Measurements from ENCODE around the gene ATG4A. TPM values are rescaled to one million over a fixed set of nuclear protein-coding genes. Genes with fewer than 3 reads are reported as not detected.

The ATG4A gene
- total RNA-seq, 1 donor from 2014 or later, result 11.7 TPM

DNA sequence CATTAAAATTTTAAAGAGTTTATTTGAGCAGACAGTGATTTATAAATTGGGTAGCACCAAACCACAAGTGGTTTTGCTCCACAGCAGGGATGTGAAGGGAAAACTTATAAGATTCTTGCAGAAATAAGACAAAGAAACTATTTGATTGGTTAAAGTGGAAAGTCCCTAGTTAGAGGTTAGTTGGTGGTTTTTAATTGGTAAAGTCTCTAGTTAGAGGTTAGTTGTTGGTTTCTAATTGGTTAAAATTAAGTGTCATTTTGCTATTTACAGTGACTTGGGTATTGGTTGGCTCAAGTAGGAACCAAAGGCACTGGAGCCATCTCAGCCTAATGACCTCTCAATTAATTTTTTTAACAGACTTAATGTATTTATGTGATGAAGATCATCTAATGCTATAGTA is 23.0 kb downstream of the ATG4A start:
- H3K9me3 Mint-ChIP-seq (ENCODE audit: unreplicated experiment), result no peaks in the 10 kb centered on the region
- H3K4me3 Mint-ChIP-seq (ENCODE audit: unreplicated experiment), result no peak overlapping the region
- H3K36me3 Mint-ChIP-seq (ENCODE audit: unreplicated experiment), result no peaks in the 10 kb centered on the region
- DNase-seq, result no peak
- TF ChIP-seq, protein P1, sequence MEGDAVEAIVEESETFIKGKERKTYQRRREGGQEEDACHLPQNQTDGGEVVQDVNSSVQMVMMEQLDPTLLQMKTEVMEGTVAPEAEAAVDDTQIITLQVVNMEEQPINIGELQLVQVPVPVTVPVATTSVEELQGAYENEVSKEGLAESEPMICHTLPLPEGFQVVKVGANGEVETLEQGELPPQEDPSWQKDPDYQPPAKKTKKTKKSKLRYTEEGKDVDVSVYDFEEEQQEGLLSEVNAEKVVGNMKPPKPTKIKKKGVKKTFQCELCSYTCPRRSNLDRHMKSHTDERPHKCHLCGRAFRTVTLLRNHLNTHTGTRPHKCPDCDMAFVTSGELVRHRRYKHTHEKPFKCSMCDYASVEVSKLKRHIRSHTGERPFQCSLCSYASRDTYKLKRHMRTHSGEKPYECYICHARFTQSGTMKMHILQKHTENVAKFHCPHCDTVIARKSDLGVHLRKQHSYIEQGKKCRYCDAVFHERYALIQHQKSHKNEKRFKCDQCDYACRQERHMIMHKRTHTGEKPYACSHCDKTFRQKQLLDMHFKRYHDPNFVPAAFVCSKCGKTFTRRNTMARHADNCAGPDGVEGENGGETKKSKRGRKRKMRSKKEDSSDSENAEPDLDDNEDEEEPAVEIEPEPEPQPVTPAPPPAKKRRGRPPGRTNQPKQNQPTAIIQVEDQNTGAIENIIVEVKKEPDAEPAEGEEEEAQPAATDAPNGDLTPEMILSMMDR (IDR thresholded peaks at IDR 0.05; ENCODE audit: partially characterized antibody, unreplicated experiment), result no peak
- H3K27me3 Mint-ChIP-seq (ENCODE audit: unreplicated experiment), result no peaks in the 10 kb centered on the region
- H3K4me1 Mint-ChIP-seq (ENCODE audit: low read depth, unreplicated experiment), result no peaks in the 10 kb centered on the region
- H3K27ac Mint-ChIP-seq (ENCODE audit: unreplicated experiment), result no peak overlapping the region

DNA sequence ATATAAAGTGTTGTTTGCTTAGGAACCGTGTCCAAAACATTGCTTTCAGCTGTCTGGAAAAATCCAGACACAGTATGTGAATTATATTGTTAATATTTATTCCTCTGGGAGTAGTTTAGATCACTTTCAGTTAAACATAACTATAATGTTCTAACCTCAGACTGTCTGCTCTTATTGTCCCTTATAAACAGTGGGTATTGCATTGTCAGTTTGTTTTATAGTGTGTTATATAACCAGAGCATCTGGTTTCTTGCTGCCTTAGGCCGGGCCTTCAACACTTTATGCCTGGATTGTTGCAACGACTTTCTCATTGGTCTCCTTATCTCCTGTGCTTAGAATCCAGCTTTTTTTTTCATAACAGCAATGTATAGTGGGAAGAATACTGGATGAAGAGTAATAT is 26.4 kb downstream of the ATG4A start:
- DNase-seq, result no peak
- TF ChIP-seq, protein P1 (IDR thresholded peaks at IDR 0.05; ENCODE audit: partially characterized antibody, unreplicated experiment), result no peak
- no peak overlapping the region for H3K27ac Mint-ChIP-seq (ENCODE audit: unreplicated experiment)
- H3K9me3 Mint-ChIP-seq (ENCODE audit: unreplicated experiment), result no peaks in the 10 kb centered on the region
- no peaks in the 10 kb centered on the region for H3K36me3 Mint-ChIP-seq (ENCODE audit: unreplicated experiment)
- H3K4me1 Mint-ChIP-seq (ENCODE audit: low read depth, unreplicated experiment), result no peaks in the 10 kb centered on the region
- H3K27me3 Mint-ChIP-seq (ENCODE audit: unreplicated experiment), result no peaks in the 10 kb centered on the region
- H3K4me3 Mint-ChIP-seq (ENCODE audit: unreplicated experiment), result no peak overlapping the region

DNA sequence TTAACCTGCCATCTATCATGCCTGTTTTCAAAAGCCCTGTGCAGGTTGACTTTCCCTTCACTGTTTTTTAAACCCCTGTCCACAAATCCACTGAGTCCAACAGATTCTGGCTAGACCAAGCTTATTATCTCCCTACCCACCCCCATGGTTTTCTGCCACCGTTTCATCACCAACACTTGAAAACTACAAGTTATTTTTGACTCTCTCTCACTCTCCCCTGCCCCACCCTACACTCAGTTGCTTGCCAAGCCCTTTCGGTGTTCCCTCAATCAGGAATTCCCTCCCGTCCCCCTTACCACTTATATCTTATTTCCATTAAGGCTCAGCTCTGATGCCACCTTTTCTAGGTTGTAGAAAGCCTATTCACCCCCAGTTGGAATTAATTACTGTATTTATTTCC is 29.7 kb downstream of the ATG4A start:
- Mint-ChIP-seq H3K9me3 (ENCODE audit: unreplicated experiment) (no peaks in the 10 kb centered on the region), H3K36me3 (ENCODE audit: unreplicated experiment) (no peaks in the 10 kb centered on the region), H3K27me3 (ENCODE audit: unreplicated experiment) (no peaks in the 10 kb centered on the region), H3K27ac (ENCODE audit: unreplicated experiment) (no peak overlapping the region), H3K4me1 (ENCODE audit: low read depth, unreplicated experiment) (no peaks in the 10 kb centered on the region), H3K4me3 (ENCODE audit: unreplicated experiment) (no peak overlapping the region)
- TF ChIP-seq, protein P1 (IDR thresholded peaks at IDR 0.05; ENCODE audit: partially characterized antibody, unreplicated experiment), result no peak
- no peak for DNase-seq

DNA sequence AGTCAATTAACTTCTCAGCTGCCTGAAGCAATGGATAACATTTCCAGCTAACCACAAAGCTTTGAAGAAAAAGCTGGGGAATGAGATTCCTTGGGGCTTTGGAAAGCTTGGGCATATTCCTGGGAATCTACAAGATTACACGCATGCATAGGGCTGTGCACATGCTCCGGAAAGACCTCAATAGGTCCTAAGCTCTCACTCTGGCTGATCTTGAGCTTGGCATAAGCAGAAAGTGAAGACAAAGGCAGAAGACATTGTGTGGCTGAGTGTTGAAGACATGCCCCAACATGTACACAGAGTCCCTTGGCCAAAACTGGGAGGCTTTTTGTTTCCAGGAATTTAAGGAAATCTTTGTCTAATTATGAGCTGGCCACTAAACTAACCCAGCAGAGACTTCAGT is 31.2 kb downstream of the ATG4A start:
- Mint-ChIP-seq H3K36me3 (ENCODE audit: unreplicated experiment) (no peaks in the 10 kb centered on the region), H3K4me3 (ENCODE audit: unreplicated experiment) (no peak overlapping the region), H3K27me3 (ENCODE audit: unreplicated experiment) (no peaks in the 10 kb centered on the region), H3K4me1 (ENCODE audit: low read depth, unreplicated experiment) (no peaks in the 10 kb centered on the region), H3K9me3 (ENCODE audit: unreplicated experiment) (no peaks in the 10 kb centered on the region), H3K27ac (ENCODE audit: unreplicated experiment) (no peak overlapping the region)
- TF ChIP-seq, protein P1 (IDR thresholded peaks at IDR 0.05; ENCODE audit: partially characterized antibody, unreplicated experiment), result no peak
- no peak for DNase-seq

DNA sequence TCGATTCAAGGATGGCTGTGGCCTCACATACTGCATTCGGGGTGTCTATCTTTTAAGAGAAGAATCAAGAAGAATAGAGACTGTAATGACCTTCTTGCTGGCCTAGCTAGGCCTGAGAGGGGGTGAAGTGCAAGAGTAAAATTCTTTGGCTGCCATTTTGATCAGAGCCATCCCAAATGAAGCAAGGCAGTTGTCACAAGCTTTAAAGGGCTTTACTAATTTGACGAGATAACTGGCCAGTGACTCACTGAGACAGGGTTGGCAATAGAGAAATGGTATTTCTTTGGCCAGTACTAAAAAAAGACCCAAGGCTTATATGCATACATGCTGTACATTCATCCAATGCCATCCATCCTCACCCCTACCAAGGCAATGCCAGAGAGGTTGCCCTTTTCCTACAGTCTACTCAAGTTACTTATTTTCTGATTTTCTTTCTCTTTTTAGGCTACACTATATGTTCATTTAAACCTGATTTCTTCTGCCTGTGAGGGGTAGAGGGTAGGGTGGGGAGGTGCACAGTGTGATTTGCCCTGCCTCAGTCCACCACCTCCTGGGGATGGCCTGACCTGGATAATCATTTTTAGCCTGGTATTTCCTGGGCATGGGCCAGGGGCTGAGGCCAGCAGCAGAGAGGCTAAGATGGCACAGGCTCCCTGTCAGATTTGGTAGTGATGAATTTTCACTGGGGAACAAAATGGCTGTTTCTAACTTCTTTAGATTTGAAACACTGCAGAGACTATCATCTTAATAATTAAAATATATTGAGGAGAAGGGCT is 32.2 kb downstream of the ATG4A start:
- TF ChIP-seq, protein P1 (IDR thresholded peaks at IDR 0.05; ENCODE audit: partially characterized antibody, unreplicated experiment), result no peak
- no peak for DNase-seq
- Mint-ChIP-seq H3K4me3 (ENCODE audit: unreplicated experiment) (no peak overlapping the region), H3K9me3 (ENCODE audit: unreplicated experiment) (no peaks in the 10 kb centered on the region), H3K27me3 (ENCODE audit: unreplicated experiment) (no peaks in the 10 kb centered on the region), H3K4me1 (ENCODE audit: low read depth, unreplicated experiment) (no peaks in the 10 kb centered on the region), H3K27ac (ENCODE audit: unreplicated experiment) (no peak overlapping the region), H3K36me3 (ENCODE audit: unreplicated experiment) (no peaks in the 10 kb centered on the region)

Data from glutamatergic neuron (in vitro differentiated cells).